ENCODE measurements around the gene ANKRD30A. TPM values are rescaled to one million over a fixed set of nuclear protein-coding genes. Genes with fewer than 3 reads are reported as not detected.
"Not testable (repeated sequence)": the region's sequence is repeated elsewhere in the genome, so short reads cannot be mapped to it uniquely, and the experiment has no call there.

The ANKRD30A gene
- total and polyA plus RNA-seq, 10 donors: not detected

DNA sequence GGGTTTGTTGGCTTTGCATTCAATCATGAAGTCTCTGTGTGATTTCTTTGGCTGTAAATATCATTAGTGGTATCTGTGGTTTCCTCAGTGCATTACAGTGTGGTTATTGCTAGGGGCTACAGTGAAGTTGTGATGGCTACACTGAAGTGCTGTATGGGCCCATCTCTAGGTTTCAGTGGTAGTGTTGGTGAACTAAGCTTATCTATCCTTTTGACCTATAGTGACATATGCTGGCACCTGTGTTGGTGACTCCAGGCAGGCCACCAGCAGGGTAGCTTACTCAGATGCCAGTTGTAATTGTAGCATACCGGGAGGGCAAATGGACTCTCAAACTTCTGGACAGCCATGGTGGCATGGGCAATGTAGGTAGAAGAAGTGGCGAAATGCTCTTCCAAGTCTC is 219.0 kb downstream of the ANKRD30A start:
- H3K4me1 ChIP-seq: no peaks in the 10 kb centered on the region
- intact Hi-C loops (cut with DNase I; ENCODE audit: low total_unique reads): no loop called here
- H3K36me3 ChIP-seq: no peaks in the 10 kb centered on the region
- no peaks in the 10 kb centered on the region for H3K27me3 ChIP-seq (replicated peaks in 1 of 7)
- H3K27ac ChIP-seq: no peak overlapping the region
- 64 to 94% (median 76%) methylated on average over 2 of the region's 2 CpGs for WGBS, 5 donors
- H3K9me3 ChIP-seq: peaks cover 0 to 63% (median 47%) of the 10 kb centered on the region in 8 donors
- no peak for TF ChIP-seq POLR2A (IDR thresholded peaks at IDR 0.05)
- no peak overlapping the region for H3K4me3 ChIP-seq
- no peak for DNase-seq

DNA sequence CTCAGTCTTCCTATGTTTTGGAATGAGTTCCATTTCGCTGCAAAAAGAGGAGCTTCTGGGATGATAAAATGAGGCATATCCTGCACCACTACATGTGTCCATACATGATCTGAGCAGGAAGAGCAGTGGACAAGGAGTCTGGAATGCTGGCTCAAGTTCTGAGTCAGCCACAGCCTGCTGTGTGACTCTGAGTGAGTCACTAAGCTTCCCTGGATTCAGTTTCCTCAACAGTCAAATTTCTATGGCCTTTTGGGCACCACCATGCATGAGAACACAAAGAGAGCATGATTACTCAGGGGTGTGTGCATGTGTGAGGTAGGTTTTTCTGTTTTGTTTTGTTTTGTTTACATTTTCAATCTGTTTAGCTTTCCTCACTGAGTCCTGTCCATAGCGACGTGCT is 254.6 kb downstream of the ANKRD30A start:
- no peaks in the 10 kb centered on the region for H3K36me3 ChIP-seq
- TF ChIP-seq POLR2A (IDR thresholded peaks at IDR 0.05) (no peak), POLR2AphosphoS5 (IDR thresholded peaks at IDR 0.05) (no peak)
- TF ChIP-seq, protein P1, sequence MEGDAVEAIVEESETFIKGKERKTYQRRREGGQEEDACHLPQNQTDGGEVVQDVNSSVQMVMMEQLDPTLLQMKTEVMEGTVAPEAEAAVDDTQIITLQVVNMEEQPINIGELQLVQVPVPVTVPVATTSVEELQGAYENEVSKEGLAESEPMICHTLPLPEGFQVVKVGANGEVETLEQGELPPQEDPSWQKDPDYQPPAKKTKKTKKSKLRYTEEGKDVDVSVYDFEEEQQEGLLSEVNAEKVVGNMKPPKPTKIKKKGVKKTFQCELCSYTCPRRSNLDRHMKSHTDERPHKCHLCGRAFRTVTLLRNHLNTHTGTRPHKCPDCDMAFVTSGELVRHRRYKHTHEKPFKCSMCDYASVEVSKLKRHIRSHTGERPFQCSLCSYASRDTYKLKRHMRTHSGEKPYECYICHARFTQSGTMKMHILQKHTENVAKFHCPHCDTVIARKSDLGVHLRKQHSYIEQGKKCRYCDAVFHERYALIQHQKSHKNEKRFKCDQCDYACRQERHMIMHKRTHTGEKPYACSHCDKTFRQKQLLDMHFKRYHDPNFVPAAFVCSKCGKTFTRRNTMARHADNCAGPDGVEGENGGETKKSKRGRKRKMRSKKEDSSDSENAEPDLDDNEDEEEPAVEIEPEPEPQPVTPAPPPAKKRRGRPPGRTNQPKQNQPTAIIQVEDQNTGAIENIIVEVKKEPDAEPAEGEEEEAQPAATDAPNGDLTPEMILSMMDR (IDR thresholded peaks at IDR 0.05 in 8 of 11, conservative IDR thresholded peaks at IDR 0.05 in 3 of 11): no peak
- H3K9me3 ChIP-seq: peaks cover 0 to 71% (median 35%) of the 10 kb centered on the region in 8 donors
- H3K27ac ChIP-seq: no peak overlapping the region
- no peak for DNase-seq
- H3K4me3 ChIP-seq: no peak overlapping the region
- H3K27me3 ChIP-seq (replicated peaks in 1 of 7): no peaks in the 10 kb centered on the region
- intact Hi-C loops (cut with DNase I; ENCODE audit: low total_unique reads): no loop called here
- 68 to 83% (median 79%) methylated on average over 3 of the region's 3 CpGs for WGBS, 5 donors
- H3K4me1 ChIP-seq: no peaks in the 10 kb centered on the region

DNA sequence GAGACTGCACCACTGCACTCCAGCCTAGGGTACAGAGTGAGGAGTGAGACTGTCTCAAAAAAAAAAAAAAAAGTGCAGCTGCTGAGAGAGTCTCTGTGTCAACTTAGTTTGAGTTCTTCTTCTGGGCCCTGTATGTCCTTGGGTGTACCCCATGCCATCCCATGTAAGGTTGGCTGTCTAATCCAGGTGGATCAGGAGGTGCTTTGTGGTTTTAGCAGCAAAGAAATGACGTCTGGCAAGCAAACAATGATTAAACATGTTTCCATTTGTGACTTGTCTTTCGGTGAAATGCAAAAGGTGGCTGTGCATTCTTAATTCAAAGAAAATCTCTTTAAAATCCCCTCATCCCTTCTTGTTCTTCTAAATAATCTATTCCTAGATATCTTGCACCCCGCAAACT is 255.9 kb downstream of the ANKRD30A start:
- H3K4me1 ChIP-seq: no peaks in the 10 kb centered on the region
- no peak overlapping the region for H3K27ac ChIP-seq
- no peak overlapping the region for H3K4me3 ChIP-seq
- H3K27me3 ChIP-seq (replicated peaks in 1 of 7): no peaks in the 10 kb centered on the region
- no peak for DNase-seq
- H3K9me3 ChIP-seq: peaks cover 0 to 78% (median 42%) of the 10 kb centered on the region in 8 donors
- TF ChIP-seq, protein P1 (IDR thresholded peaks at IDR 0.05 in 8 of 11, conservative IDR thresholded peaks at IDR 0.05 in 3 of 11): no peak
- TF ChIP-seq POLR2A (IDR thresholded peaks at IDR 0.05) (no peak), POLR2AphosphoS5 (IDR thresholded peaks at IDR 0.05) (no peak)
- no peaks in the 10 kb centered on the region for H3K36me3 ChIP-seq
- 75 to 83% (median 80%) methylated on average over 3 of the region's 3 CpGs for WGBS, 5 donors
- intact Hi-C loops (cut with DNase I; ENCODE audit: low total_unique reads): no loop called here

DNA sequence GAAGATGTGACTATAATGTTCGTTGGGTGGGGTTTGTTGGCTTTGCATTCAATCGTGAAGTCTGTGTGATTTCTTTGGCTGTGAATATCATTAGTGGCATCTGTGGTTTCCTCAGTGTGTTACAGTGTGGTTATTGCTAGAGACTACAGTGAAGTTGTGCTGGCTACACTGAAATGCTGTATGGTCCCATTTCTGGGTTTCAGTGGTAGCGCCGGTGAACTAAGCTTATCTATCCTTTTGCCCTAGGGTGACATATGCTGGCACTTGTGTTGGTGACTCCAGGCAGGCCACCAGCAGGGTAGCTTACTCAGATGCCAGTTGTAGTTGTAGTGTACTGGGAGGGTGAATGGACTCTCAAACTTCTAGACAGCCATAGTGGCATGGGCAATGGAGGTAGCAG is 259.5 kb downstream of the ANKRD30A start:
- H3K4me1 ChIP-seq: no peaks in the 10 kb centered on the region
- no peak overlapping the region for H3K4me3 ChIP-seq
- no peaks in the 10 kb centered on the region for H3K36me3 ChIP-seq
- TF ChIP-seq POLR2A (IDR thresholded peaks at IDR 0.05) (no peak), POLR2AphosphoS5 (IDR thresholded peaks at IDR 0.05) (no peak)
- TF ChIP-seq, protein P1 (IDR thresholded peaks at IDR 0.05 in 8 of 11, conservative IDR thresholded peaks at IDR 0.05 in 3 of 11): no peak
- H3K9me3 ChIP-seq: peaks cover 0 to 74% (median 50%) of the 10 kb centered on the region in 8 donors
- H3K27me3 ChIP-seq (replicated peaks in 1 of 7): no peaks in the 10 kb centered on the region
- WGBS, 5 donors: 75 to 89% (median 80%) methylated on average over 4 of the region's 4 CpGs
- DNase-seq: no peak
- intact Hi-C loops (cut with DNase I; ENCODE audit: low total_unique reads): no loop called here
- H3K27ac ChIP-seq: no peak overlapping the region

DNA sequence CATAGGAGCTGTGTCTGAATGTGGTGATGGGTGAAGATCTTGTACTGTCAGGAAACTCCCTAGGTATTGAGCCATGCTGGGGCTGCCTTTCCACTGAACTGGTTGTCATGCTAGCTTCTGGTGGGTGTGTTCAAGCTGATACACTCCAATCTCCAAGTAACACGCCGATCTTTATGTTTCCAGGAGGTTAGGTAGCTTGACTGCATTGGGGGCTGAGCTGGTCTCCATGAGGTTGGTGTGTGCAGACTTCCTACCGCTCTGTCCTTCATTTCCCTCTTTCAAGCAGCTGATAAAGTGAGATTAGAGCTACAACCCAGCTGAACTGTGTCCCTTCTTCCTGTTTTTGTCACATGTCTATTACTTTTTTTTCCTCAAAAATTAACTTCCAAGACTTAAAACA is 265.5 kb downstream of the ANKRD30A start:
- H3K9me3 ChIP-seq: peaks cover 0 to 57% (median 18%) of the 10 kb centered on the region in 8 donors
- TF ChIP-seq, protein P1 (IDR thresholded peaks at IDR 0.05 in 8 of 11, conservative IDR thresholded peaks at IDR 0.05 in 3 of 11): no peak
- TF ChIP-seq POLR2AphosphoS5 (IDR thresholded peaks at IDR 0.05) (no peak), POLR2A (IDR thresholded peaks at IDR 0.05) (no peak)
- no peak overlapping the region for H3K27ac ChIP-seq
- DNase-seq: no peak
- whole genome bisulfite sequencing, 5 donors: 71 to 90% (median 78%) methylated on average over 3 of the region's 3 CpGs
- H3K4me1 ChIP-seq: no peaks in the 10 kb centered on the region
- no peaks in the 10 kb centered on the region for H3K36me3 ChIP-seq
- H3K4me3 ChIP-seq: no peak overlapping the region
- intact Hi-C loops (cut with DNase I; ENCODE audit: low total_unique reads): no loop called here
- H3K27me3 ChIP-seq (replicated peaks in 1 of 7): no peaks in the 10 kb centered on the region

DNA sequence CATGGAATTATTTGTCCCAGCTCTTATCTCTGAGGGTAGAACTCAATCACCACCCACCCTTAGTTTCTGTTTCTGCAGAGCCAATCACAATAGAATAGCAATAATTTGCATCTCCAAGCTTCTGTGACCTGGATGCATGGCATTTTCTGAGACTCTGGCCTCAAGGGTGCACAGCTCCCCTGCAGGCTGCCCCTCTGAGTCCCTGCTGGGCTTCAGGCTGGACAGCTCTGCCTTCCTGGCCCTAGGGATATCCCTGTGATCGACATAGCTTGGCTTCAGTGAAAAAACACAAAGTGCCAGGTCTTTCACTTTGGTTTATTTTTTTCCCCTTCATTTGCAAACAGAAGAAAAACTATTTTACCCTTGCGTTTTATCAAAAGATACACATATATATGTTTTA is 275.4 kb downstream of the ANKRD30A start:
- DNase-seq; H3K27ac ChIP-seq; H3K36me3 ChIP-seq; intact Hi-C loops (cut with DNase I; ENCODE audit: low total_unique reads); H3K4me3 ChIP-seq; H3K27me3 ChIP-seq (replicated peaks in 1 of 7); H3K4me1 ChIP-seq: not testable (repeated sequence)
- peaks cover 0 to 59% (median 19%) of the 10 kb centered on the region in 8 donors for H3K9me3 ChIP-seq
- WGBS, 5 donors: 56 to 80% (median 72%) methylated on average over 2 of the region's 2 CpGs
